HEK293T (cell line): ENCODE results near the gene OR3A2.
"Not testable (repeated sequence)": the region's sequence is repeated elsewhere in the genome, so short reads cannot be mapped to it uniquely, and the experiment has no call there.

Experiments used
- FOXM1 ChIP-seq: fragments of 450-650 bp; IDR thresholded peaks from 2 replicates; pipeline ENCODE4 v1.6.1; 2017; ENCODE audit warnings: mild to moderate bottlenecking, borderline replicate concordance
- TARDBP ChIP-seq: fragments of 450-650 bp; IDR thresholded peaks from 2 replicates; pipeline ENCODE4 v1.6.1; 2016

GRCh38 chr17:3249013-3249412 is 137.1 kb downstream of the OR3A2 start:
- TF ChIP-seq TARDBP, FOXM1: not testable (repeated sequence)
